WTC11 (cell line): ENCODE measurements around the gene TAS1R1. TPM values are rescaled to one million over a fixed set of nuclear protein-coding genes. Genes with fewer than 3 reads are reported as not detected.

ENCODE experiments used
- ATAC-seq: fragments of 200-7000 bp; cut with Tn5 transposase; 2 replicates; pipeline ENCODE4 v1.10.0; 2021; ENCODE audit warnings: mild to moderate bottlenecking, moderate library complexity
- CTCF ChIA-PET: fragments of 300-600 bp; sonication (Branson Sonifier 250); formaldehyde crosslinking; loops from one replicate; lab custom pipeline; 2021; ENCODE audit warnings: antibody characterized with exemption; lab: Charles Lee
- POLR2A ChIA-PET: fragments of 350-600 bp; sonication (Branson Sonifier 250); formaldehyde crosslinking; loops from one replicate; lab custom pipeline; 2021; ENCODE audit warnings: antibody characterized with exemption; lab: Charles Lee
- DNase-seq: peaks from one replicate; pipeline ENCODE4 v3.0.0; 2021; ENCODE audit warnings: low spot score
- H3K27ac Mint-ChIP-seq: 2 replicates; pipeline ENCODE4 v1.8.0; 2021; ENCODE audit warnings: mixed read lengths
- H3K27me3 Mint-ChIP-seq: 2 replicates; pipeline ENCODE4 v1.8.0; 2021; ENCODE audit warnings: low read depth, mild to moderate bottlenecking, moderate library complexity, mixed read lengths
- H3K36me3 Mint-ChIP-seq: 2 replicates; pipeline ENCODE4 v1.8.0; 2021; ENCODE audit warnings: mixed read lengths
- H3K4me1 Mint-ChIP-seq: 2 replicates; pipeline ENCODE4 v1.8.0; 2022; ENCODE audit warnings: mixed read lengths
- H3K4me3 Mint-ChIP-seq: 2 replicates; pipeline ENCODE4 v1.8.0; 2021; ENCODE audit warnings: mild to moderate bottlenecking, moderate library complexity, mixed read lengths
- H3K9me3 Mint-ChIP-seq: 2 replicates; pipeline ENCODE4 v1.8.0; 2021; ENCODE audit warnings: mixed read lengths
- CREM ChIP-seq: sonication (generic); formaldehyde crosslinking; IDR thresholded peaks from 2 replicates; pipeline ENCODE4 v1.8.1; 2022; ENCODE audit warnings: mild to moderate bottlenecking, missing genetic modification reagents, moderate library complexity
- EMX1 ChIP-seq: fragments of 250-450 bp; sonication (Bioruptor Pico); IDR thresholded peaks from 2 replicates; pipeline ENCODE4 v1.8.0; 2021; ENCODE audit warnings: mild to moderate bottlenecking
- ESRRA ChIP-seq: sonication (generic); formaldehyde crosslinking; IDR thresholded peaks from 2 replicates; pipeline ENCODE4 v1.8.1; 2022; ENCODE audit warnings: mild to moderate bottlenecking, missing genetic modification reagents, borderline replicate concordance
- FOXP4 ChIP-seq: sonication (generic); formaldehyde crosslinking; IDR thresholded peaks from 2 replicates; pipeline ENCODE4 v1.8.0; 2022; ENCODE audit warnings: mild to moderate bottlenecking, missing genetic modification reagents
- GABPB1 ChIP-seq: sonication (generic); formaldehyde crosslinking; IDR thresholded peaks from 2 replicates; pipeline ENCODE4 v1.8.1; 2023; ENCODE audit warnings: mild to moderate bottlenecking, missing genetic modification reagents
- GRHL2 ChIP-seq: fragments of 250-450 bp; sonication (Bioruptor Pico); IDR thresholded peaks from 2 replicates; pipeline ENCODE4 v1.8.0; 2022; ENCODE audit warnings: mild to moderate bottlenecking, moderate library complexity; ENCODE audit not compliant: insufficient replicate concordance, severe bottlenecking
- HMGA2 ChIP-seq: fragments of 250-450 bp; sonication (Bioruptor Pico); IDR thresholded peaks from 2 replicates; pipeline ENCODE4 v1.4.0; 2021; ENCODE audit warnings: mild to moderate bottlenecking, moderate library complexity
- MYBL2 ChIP-seq: sonication (generic); formaldehyde crosslinking; IDR thresholded peaks from 2 replicates; pipeline ENCODE4 v1.8.1; 2023; ENCODE audit warnings: mild to moderate bottlenecking, moderate library complexity, missing genetic modification reagents
- NFYB ChIP-seq: sonication (generic); formaldehyde crosslinking; conservative IDR thresholded peaks from 2 replicates; pipeline ENCODE4 v1.8.0; 2022; ENCODE audit warnings: low read depth, missing genetic modification reagents
- NR1H2 ChIP-seq: sonication (generic); formaldehyde crosslinking; IDR thresholded peaks from 2 replicates; pipeline ENCODE4 v1.9.0; 2021; ENCODE audit warnings: mild to moderate bottlenecking, moderate library complexity, missing genetic modification reagents
- NR3C1 ChIP-seq: sonication (generic); formaldehyde crosslinking; conservative IDR thresholded peaks from 2 replicates; pipeline ENCODE4 v1.8.1; 2023; ENCODE audit warnings: low read depth, mild to moderate bottlenecking, missing genetic modification reagents
- PREB ChIP-seq: sonication (generic); formaldehyde crosslinking; IDR thresholded peaks from 2 replicates; pipeline ENCODE4 v1.8.1; 2022; ENCODE audit warnings: mild to moderate bottlenecking, missing genetic modification reagents, moderate library complexity, borderline replicate concordance
- PRRX2 ChIP-seq: fragments of 250-450 bp; sonication (Bioruptor Pico); IDR thresholded peaks from 2 replicates; pipeline ENCODE4 v1.8.0; 2021; ENCODE audit warnings: mild to moderate bottlenecking
- SOX15 ChIP-seq: fragments of 250-450 bp; sonication (Bioruptor Pico); IDR thresholded peaks from 2 replicates; pipeline ENCODE4 v1.9.0; 2021; ENCODE audit warnings: mild to moderate bottlenecking
- ZBTB21 ChIP-seq: sonication (generic); formaldehyde crosslinking; IDR thresholded peaks from 2 replicates; pipeline ENCODE4 v1.8.1; 2023; ENCODE audit warnings: mild to moderate bottlenecking, missing genetic modification reagents, borderline replicate concordance
- ZNF121 ChIP-seq: sonication (generic); formaldehyde crosslinking; IDR thresholded peaks from 2 replicates; pipeline ENCODE4 v1.8.0; 2023; ENCODE audit warnings: missing genetic modification reagents
- ZNF232 ChIP-seq: sonication (generic); formaldehyde crosslinking; IDR thresholded peaks from 2 replicates; pipeline ENCODE4 v1.8.0; 2022; ENCODE audit warnings: mild to moderate bottlenecking, missing genetic modification reagents
- ZNF317 ChIP-seq: sonication (generic); formaldehyde crosslinking; IDR thresholded peaks from 2 replicates; pipeline ENCODE4 v1.8.1; 2023; ENCODE audit warnings: low read depth, mild to moderate bottlenecking, moderate library complexity, missing genetic modification reagents, borderline replicate concordance
- ZNF396 ChIP-seq: fragments of 250-450 bp; sonication (Bioruptor Pico); IDR thresholded peaks from 2 replicates; pipeline ENCODE4 v1.8.0; 2021; ENCODE audit warnings: mild to moderate bottlenecking, moderate library complexity, borderline replicate concordance
- total RNA-seq: library from RNA; stranded (reverse); gene quantifications from 3 replicates; pipeline ENCODE4 v1.2.3, GENCODE V29; 2021
- TF ChIP-seq, protein P1 (sequence below): sonication (generic); formaldehyde crosslinking; IDR thresholded peaks from 2 replicates; pipeline ENCODE4 v1.8.0; 2022; ENCODE audit warnings: mild to moderate bottlenecking, missing genetic modification reagents
- TF ChIP-seq, protein P2 (sequence below): fragments of 200-600 bp; IDR thresholded peaks from 2 replicates; pipeline ENCODE4 v1.8.0; 2022; ENCODE audit warnings: antibody characterized with exemption

TAS1R1 gene
- total RNA-seq, 1 experiment from 2014 or later = 0.11 TPM

DNA sequence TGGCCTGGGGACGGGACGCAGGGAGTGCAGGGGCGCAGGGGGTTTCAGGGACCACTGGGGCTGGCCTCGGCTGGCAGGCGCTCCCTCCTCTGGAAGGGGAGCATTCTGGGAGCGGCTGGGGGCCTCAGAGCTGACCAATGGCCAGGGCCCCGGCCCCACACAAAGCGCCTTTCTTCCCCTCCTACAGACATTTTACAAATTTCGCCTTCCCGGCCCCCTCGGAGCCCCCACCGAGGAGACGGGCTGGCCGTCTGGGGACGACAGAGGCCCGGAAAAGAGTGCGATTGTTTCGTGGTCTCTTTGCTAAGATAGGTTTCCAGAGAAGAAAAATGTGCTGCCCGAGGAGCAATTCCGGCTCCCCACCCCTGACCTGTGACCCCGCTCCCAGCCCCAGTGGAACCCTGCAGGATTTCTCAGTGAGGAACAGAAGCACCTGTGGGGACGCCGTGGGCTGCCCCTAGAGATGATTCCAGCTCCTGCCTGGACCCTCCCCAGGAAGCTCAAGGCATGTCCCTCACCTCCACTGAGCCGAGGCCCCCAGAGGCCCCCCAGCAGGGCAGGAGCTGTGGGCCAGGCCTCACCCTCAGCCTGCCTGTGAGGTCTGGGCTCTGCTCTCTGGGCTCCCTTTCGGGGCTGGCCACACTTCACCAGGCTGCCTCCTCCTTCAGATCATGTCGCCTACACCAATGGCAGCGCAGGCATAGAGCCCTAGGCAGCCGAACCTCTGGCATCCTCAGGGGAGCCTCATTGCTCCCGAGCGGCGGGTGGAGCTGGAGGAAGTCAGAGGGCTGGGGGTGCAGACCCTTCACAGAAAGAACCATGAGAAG, 48.7 kb upstream of the TAS1R1 start:
- no peak for ATAC-seq
- TF ChIP-seq MYBL2 (no peak), GABPB1 (CRISPR knock-in tag) (no peak)
- TF ChIP-seq, protein P1, sequence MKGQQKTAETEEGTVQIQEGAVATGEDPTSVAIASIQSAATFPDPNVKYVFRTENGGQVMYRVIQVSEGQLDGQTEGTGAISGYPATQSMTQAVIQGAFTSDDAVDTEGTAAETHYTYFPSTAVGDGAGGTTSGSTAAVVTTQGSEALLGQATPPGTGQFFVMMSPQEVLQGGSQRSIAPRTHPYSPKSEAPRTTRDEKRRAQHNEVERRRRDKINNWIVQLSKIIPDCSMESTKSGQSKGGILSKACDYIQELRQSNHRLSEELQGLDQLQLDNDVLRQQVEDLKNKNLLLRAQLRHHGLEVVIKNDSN = no peak
- ChIA-PET POLR2A (interaction anchor here (0.6 kb wide), 1 partner anchor 290 kb away, joined by 3 read pairs; no protein-coding TSS in a partner anchor), CTCF (interaction anchor here (0.6 to 5.3 kb wide), 4 partner anchors 18 to 92 kb away, joined by 4 to 25 read pairs (median 5); no protein-coding TSS in a partner anchor)
- H3K4me1 Mint-ChIP-seq = no peaks in the 10 kb centered on the region
- no peak overlapping the region for H3K27ac Mint-ChIP-seq
- peaks cover under 1% of the 10 kb centered on the region for H3K27me3 Mint-ChIP-seq
- no peaks in the 10 kb centered on the region for H3K9me3 Mint-ChIP-seq
- no peak overlapping the region for H3K4me3 Mint-ChIP-seq
- no peak for DNase-seq
- H3K36me3 Mint-ChIP-seq = no peaks in the 10 kb centered on the region

DNA sequence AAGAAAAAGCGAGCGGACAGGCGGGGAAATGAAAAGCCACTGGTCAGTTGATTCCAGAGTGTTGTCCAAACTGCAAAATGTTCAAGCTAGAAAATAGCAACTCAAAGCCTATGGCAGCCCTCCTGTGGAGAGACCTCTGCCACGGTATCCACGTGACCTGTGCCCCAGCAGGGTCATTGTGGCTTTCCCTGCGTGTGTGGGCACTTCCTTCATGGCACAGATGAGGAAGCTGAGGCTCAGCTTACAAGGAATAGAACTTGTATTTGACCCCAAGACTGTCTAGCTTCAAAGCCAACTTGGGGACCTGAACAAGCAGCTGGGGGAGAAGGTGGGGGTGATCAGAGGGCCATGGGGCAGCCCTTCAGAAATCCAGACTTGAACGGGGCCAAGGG, 48.1 kb upstream of the TAS1R1 start:
- TF ChIP-seq EMX1 (CRISPR knock-in tag) (no peak), ZNF317 (CRISPR knock-in tag) (no peak), NFYB (CRISPR knock-in tag) (no peak), ESRRA (CRISPR knock-in tag) (no peak), PRRX2 (CRISPR knock-in tag) (no peak), FOXP4 (CRISPR knock-in tag) (no peak), CREM (CRISPR knock-in tag) (no peak), HMGA2 (CRISPR knock-in tag) (no peak), ZBTB21 (CRISPR knock-in tag) (no peak), GRHL2 (no peak), SOX15 (CRISPR knock-in tag) (no peak), ZNF232 (CRISPR knock-in tag) (no peak), PREB (CRISPR knock-in tag) (no peak), NR1H2 (CRISPR knock-in tag) (no peak), ZNF121 (no peak), NR3C1 (no peak), ZNF396 (CRISPR knock-in tag) (no peak)
- TF ChIP-seq, protein P2, sequence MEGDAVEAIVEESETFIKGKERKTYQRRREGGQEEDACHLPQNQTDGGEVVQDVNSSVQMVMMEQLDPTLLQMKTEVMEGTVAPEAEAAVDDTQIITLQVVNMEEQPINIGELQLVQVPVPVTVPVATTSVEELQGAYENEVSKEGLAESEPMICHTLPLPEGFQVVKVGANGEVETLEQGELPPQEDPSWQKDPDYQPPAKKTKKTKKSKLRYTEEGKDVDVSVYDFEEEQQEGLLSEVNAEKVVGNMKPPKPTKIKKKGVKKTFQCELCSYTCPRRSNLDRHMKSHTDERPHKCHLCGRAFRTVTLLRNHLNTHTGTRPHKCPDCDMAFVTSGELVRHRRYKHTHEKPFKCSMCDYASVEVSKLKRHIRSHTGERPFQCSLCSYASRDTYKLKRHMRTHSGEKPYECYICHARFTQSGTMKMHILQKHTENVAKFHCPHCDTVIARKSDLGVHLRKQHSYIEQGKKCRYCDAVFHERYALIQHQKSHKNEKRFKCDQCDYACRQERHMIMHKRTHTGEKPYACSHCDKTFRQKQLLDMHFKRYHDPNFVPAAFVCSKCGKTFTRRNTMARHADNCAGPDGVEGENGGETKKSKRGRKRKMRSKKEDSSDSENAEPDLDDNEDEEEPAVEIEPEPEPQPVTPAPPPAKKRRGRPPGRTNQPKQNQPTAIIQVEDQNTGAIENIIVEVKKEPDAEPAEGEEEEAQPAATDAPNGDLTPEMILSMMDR = no peak
- Mint-ChIP-seq H3K36me3 (no peaks in the 10 kb centered on the region), H3K4me3 (no peak overlapping the region), H3K4me1 (no peaks in the 10 kb centered on the region), H3K27me3 (no peaks in the 10 kb centered on the region; the same call in 1 of the 2 replicates), H3K9me3 (no peaks in the 10 kb centered on the region), H3K27ac (no peak overlapping the region)
- CTCF ChIA-PET = interaction anchor here (0.6 to 5.3 kb wide), 5 partner anchors 17 to 93 kb away, joined by 3 to 25 read pairs (median 5); partner anchors contain the start of gene TNFRSF25
- ATAC-seq = no peak
- no peak for DNase-seq
- POLR2A ChIA-PET = interaction anchor here (0.6 kb wide), 1 partner anchor 291 kb away, joined by 3 read pairs; no protein-coding TSS in a partner anchor
